Esophagus squamous epithelium (tissue), 4 donors: ENCODE results near the gene LAMTOR5.

Source experiments
- CTCF ChIP-seq, 6 experiments: fragments of 450-650 bp in 4 of 6; fragments of 200-600 bp in 2 of 6; sonication (generic) in 2 of 6; IDR thresholded peaks; one replicate each; pipeline ENCODE4 v1.5.1; 2016 to 2019; ENCODE audit warnings: antibody characterized with exemption in 6 of 6, mild to moderate bottlenecking in 4 of 6, moderate library complexity in 4 of 6
- POLR2A ChIP-seq, 4 donors: fragments of 450-650 bp; IDR thresholded peaks; one replicate each; pipeline ENCODE4 v1.6.1; 2017; ENCODE audit warnings: antibody characterized with exemption in 4 of 4, mild to moderate bottlenecking in 4 of 4, moderate library complexity in 3 of 4

DNA sequence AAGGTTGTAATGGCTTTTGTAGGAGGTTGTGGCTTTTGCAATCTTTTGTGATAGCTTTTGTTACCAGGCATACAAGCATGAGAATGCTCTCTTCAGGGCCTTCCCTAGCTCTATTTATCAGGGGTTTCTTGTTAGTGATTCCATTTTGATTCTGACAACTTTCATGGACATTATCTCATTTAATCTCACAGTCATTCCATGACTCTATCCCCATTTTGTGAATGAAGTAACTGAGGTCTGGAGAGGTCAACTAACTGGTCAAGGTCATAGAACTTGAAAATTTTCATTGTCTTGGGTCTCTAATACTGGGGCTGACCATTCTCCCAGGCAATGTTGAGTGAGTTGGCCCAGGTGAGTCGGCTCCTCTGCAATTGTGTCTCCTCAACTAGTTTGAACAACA is 11.2 kb upstream of the LAMTOR5 start:
- TF ChIP-seq POLR2A (IDR thresholded peaks at IDR 0.05) (no peak), CTCF (IDR thresholded peaks at IDR 0.05) (no peak)
